ENCODE data around the gene KRTAP17-1. TPM values are rescaled to one million over a fixed set of nuclear protein-coding genes. Genes with fewer than 3 reads are reported as not detected.

The KRTAP17-1 gene
- total RNA-seq = not detected

GRCh38 chr17:41315204-41315794 is at the start of gene KRTAP17-1:
Gene KRTAP17-1 (minus strand): TSS chr17:41315710. CDS start chr17:41315650, 60 bp downstream.

GRCh38 chr17:41350381-41350878 is 34.9 kb upstream of the KRTAP17-1 start, which contains the start of gene KRT33A:
Gene KRT33A (minus strand): TSS chr17:41350828. CDS start chr17:41350767, 61 bp downstream.

GRCh38 chr17:41308918-41309359 is 6.6 kb downstream of the KRTAP17-1 start, which contains the start of gene KRTAP16-1:
Gene KRTAP16-1 (minus strand): TSS chr17:41309309. CDS start chr17:41309253, 56 bp downstream.

DNA sequence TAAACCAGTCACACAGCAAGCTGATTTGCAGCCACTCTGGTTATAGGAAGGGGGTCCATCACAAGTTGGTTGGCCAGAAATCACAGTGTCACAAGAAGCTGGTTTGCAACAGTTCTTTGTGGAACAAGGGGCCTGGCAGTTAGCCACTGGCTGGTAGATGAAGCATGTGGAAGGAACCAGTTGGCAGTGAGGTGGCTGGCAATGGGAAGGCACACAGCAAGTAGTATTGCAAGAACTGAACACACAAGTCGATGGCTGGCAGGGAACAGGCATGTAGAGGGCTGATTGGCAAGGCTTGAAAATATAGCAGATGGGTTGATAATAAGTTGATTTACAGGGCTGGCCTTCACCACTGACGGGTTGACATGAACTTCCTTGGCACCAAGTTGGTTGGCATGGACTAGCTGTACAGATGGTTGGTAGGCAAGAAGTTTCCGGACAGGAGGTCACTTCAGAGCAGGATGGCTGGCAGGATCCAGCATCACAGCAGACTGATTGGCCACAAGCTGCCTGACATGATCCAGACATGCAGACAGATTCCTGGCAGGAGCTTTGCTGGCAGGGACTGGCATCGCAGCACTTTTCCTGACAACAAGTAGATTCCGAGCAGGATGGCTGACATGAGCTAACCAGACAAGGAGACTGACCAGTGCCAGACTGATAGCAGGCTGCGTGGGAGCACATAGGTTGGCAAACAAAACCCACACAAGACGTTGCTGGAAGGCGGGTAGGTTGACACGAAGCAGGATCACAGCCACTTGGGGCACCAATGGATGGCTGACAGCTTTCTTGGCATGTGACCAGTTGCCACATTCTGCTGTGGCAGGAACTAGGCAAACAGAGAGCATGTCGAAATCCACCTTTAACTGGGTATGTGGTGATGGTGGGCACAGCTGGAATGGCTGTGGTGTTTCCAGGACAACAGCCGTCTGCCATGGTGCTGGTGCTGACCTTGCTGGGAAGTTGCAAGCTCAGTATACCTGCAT is 13.3 kb downstream of the KRTAP17-1 start, which contains the start of gene KRTAP29-1:
Gene KRTAP29-1, minus strand, starts transcription at position 936 of the 986 bp plus-strand sequence. Its CDS starts 0 bp downstream, at position 936.

GRCh38 chr17:41275648-41276190 is 39.8 kb downstream of the KRTAP17-1 start, which contains the start of gene KRTAP9-7:
Gene KRTAP9-7 (plus strand): TSS chr17:41275698. CDS start chr17:41275698, 0 bp downstream.

GRCh38 chr17:41265078-41265477 is 50.4 kb downstream of the KRTAP17-1 start, which contains the start of gene KRTAP9-6:
Gene KRTAP9-6 (plus strand): TSS chr17:41265378. CDS start chr17:41265378, 0 bp downstream.

Small RNA genes lying within 50 kb of the gene (small RNA-seq; reads per million reads assigned to genes)
- gene KRTAP9-10P = 0 reads per million in 2 donors

Other genes with a start within 250 kb of the KRTAP17-1 start
- gene KRTAP2-4, start 249.8 kb downstream of the KRTAP17-1 start, total RNA-seq = not detected
- gene KRTAP4-7, start 231.6 kb downstream of the KRTAP17-1 start, total RNA-seq = not detected
- gene KRTAP4-8, start 217.6 kb downstream of the KRTAP17-1 start, total RNA-seq = not detected
- gene KRTAP4-16, start 213.5 kb downstream of the KRTAP17-1 start, total RNA-seq = not detected
- gene KRTAP4-9, start 210.3 kb downstream of the KRTAP17-1 start, total RNA-seq = not detected
- not detected for gene KRTAP4-11, start 197.3 kb downstream of the KRTAP17-1 start, total RNA-seq
- not detected for gene KRTAP4-12, start 191.5 kb downstream of the KRTAP17-1 start, total RNA-seq
- gene KRTAP4-6, start 175.2 kb downstream of the KRTAP17-1 start, total RNA-seq = not detected
- not detected for gene KRTAP4-5, start 165.9 kb downstream of the KRTAP17-1 start, total RNA-seq
- not detected for gene KRTAP4-4, start 155.0 kb downstream of the KRTAP17-1 start, total RNA-seq
- gene KRTAP4-3, start 147.5 kb downstream of the KRTAP17-1 start, total RNA-seq = not detected
- gene KRTAP4-2, start 137.5 kb downstream of the KRTAP17-1 start, total RNA-seq = not detected
- not detected for gene KRTAP4-1, start 130.8 kb downstream of the KRTAP17-1 start, total RNA-seq
- gene KRTAP9-1, start 125.8 kb downstream of the KRTAP17-1 start, total RNA-seq = not detected
- not detected for gene KRTAP9-2, start 89.1 kb downstream of the KRTAP17-1 start, total RNA-seq
- gene KRTAP9-3, start 83.3 kb downstream of the KRTAP17-1 start, total RNA-seq = not detected
- not detected for gene KRTAP9-8, start 77.7 kb downstream of the KRTAP17-1 start, total RNA-seq
- gene KRTAP9-4, start 66.0 kb downstream of the KRTAP17-1 start, total RNA-seq = not detected
- not detected for gene KRTAP9-9, start 60.3 kb downstream of the KRTAP17-1 start, total RNA-seq
- not detected for gene KRTAP9-6, start 50.3 kb downstream of the KRTAP17-1 start, total RNA-seq
- gene KRTAP9-7, start 40.0 kb downstream of the KRTAP17-1 start, total RNA-seq = not detected
- not detected for gene KRTAP29-1, start 12.9 kb downstream of the KRTAP17-1 start, total RNA-seq
- not detected for gene KRTAP16-1, start 6.4 kb downstream of the KRTAP17-1 start, total RNA-seq
- not detected for gene KRT33A, start 35.1 kb upstream of the KRTAP17-1 start, total RNA-seq
- not detected for gene KRT33B, start 54.1 kb upstream of the KRTAP17-1 start, total RNA-seq
- not detected for gene KRT34, start 66.6 kb upstream of the KRTAP17-1 start, total RNA-seq
- gene KRT31, start 81.9 kb upstream of the KRTAP17-1 start, total RNA-seq = not detected
- not detected for gene KRT37, start 108.9 kb upstream of the KRTAP17-1 start, total RNA-seq
- not detected for gene KRT38, start 125.3 kb upstream of the KRTAP17-1 start, total RNA-seq
- not detected for gene KRT32, start 151.7 kb upstream of the KRTAP17-1 start, total RNA-seq
- not detected for gene KRT35, start 165.4 kb upstream of the KRTAP17-1 start, total RNA-seq
- not detected for gene KRT36, start 174.2 kb upstream of the KRTAP17-1 start, total RNA-seq
- not detected for gene KRT13, start 189.9 kb upstream of the KRTAP17-1 start, total RNA-seq
- not detected for gene KRT15, start 203.2 kb upstream of the KRTAP17-1 start, total RNA-seq
- under 1 TPM in 1 of 2 donors, not detected in 1; 0.33 TPM for gene KRT19, start 212.6 kb upstream of the KRTAP17-1 start, total RNA-seq

Data from melanocyte of skin (primary cell).